ENCODE results near the gene ELOVL5.

GRCh38 chr6:53326372-53327016 lies 22.3 kb downstream of the ELOVL5 start:
- TF ChIP-seq POLR2A (IDR thresholded peaks at IDR 0.05) (no peak), CTCF (IDR thresholded peaks at IDR 0.05) (no peak)

All from testis (tissue), 2 donors.